GM18526 (cell line): ENCODE measurements around the gene MBNL2.

Experiments used
- POLR2A ChIP-seq: IDR thresholded peaks from 3 replicates; pipeline ENCODE4 v1.6.1; 2011; ENCODE audit not compliant: insufficient read length; ENCODE audit errors: extremely low read depth

MBNL2 gene

GRCh38 chr13:97436845-97437244, 214.7 kb downstream of the MBNL2 start:
- no peak for TF ChIP-seq POLR2A

GRCh38 chr13:97437729-97438128, 215.6 kb downstream of the MBNL2 start:
- TF ChIP-seq POLR2A = no peak

- TF ChIP-seq POLR2A = no peak
Measured at GRCh38 chr13:97438856-97439595, 216.9 kb downstream of the MBNL2 start.

DNA sequence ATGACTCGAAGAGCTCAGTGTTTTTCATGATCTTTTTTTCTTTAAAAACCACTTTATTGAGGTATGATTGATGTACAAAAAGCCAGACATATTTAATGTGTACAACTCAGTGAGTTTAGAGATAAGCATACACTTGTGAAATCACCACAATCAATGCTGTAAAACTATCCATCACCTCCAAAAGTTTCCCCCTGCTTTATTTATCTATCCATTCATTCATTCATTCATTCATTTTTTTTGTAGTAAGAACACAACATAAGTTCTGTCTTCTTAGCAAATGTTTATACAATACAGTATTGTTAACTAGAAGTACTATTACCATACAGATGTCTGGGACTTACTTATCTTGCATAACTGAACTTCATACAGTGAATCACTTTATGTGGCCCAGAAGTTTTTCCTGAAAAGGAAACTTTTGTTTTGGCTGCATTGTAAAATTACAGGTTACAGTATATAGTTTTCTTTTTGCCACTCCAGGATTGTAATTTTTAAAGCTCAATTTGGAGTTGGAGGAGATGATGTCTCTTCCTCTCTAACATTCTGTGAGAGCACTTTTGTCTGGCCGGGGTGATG, 218.6 kb downstream of the MBNL2 start:
- TF ChIP-seq POLR2A = no peak

DNA sequence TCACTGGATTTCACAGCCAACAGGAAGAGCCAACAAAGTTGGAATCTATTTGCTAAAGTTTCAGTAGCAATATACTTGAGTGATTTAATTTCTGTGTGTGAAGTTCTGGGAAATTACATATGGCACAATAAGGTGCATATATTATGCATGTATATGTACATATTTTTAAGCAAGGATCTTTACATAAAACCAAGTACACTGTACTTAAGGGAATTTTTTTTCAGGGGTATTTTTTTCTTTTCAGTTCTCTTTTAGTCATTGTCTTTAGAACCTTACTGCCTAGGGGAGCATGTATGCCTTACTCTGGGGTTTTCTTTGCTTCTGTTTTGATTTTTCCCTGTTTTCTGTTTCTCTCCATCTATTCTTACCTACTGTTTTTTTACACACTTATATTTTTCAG, 219.2 kb downstream of the MBNL2 start:
- TF ChIP-seq POLR2A = no peak
